Measurements from ENCODE around the gene MAMDC4.

DNA sequence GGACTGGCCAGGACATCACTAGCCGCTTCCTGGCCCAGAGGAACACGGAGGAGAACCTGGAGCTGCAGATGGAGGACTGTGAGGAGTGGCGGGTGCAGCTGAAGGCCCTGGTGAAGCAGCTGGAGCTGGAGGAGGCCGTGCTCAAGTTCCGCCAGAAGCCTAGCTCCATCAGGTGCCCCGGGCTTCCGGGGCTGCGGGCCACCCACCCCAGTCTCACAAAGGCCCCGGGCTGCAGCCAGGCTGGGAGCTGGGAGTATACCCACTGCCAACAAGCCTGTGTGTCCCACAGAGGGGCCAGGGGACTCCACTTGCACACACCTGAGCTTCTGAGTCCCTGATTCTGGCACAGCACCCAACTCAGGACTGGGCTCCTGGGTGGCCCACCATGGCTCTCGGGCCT is 46.1 kb upstream of the MAMDC4 start:
- TF ChIP-seq, protein P1, sequence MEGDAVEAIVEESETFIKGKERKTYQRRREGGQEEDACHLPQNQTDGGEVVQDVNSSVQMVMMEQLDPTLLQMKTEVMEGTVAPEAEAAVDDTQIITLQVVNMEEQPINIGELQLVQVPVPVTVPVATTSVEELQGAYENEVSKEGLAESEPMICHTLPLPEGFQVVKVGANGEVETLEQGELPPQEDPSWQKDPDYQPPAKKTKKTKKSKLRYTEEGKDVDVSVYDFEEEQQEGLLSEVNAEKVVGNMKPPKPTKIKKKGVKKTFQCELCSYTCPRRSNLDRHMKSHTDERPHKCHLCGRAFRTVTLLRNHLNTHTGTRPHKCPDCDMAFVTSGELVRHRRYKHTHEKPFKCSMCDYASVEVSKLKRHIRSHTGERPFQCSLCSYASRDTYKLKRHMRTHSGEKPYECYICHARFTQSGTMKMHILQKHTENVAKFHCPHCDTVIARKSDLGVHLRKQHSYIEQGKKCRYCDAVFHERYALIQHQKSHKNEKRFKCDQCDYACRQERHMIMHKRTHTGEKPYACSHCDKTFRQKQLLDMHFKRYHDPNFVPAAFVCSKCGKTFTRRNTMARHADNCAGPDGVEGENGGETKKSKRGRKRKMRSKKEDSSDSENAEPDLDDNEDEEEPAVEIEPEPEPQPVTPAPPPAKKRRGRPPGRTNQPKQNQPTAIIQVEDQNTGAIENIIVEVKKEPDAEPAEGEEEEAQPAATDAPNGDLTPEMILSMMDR (conservative IDR thresholded peaks at IDR 0.05): no peak
- TF ChIP-seq ZFX (IDR thresholded peaks at IDR 0.05): no peak
